ENCODE measurements around the gene TRIM28. TPM values are rescaled to one million over a fixed set of nuclear protein-coding genes. Genes with fewer than 3 reads are reported as not detected.

Gene TRIM28
- total RNA-seq: 100 to 1,000 TPM; 195 to 237 (median 218) TPM

GRCh38 chr19:58543826-58544590 lies at the start of gene TRIM28:
TRIM28 (plus strand) TSS chr19:58544064; CDS start chr19:58544758, 694 bp downstream.
- peak within 1 kb of the TSS; percentile 97 to 98 (median 97) for H3K27ac ChIP-seq
- peak; percentile 97 for TF ChIP-seq POLR2A (IDR thresholded peaks at IDR 0.05)
- TF ChIP-seq CTCF (IDR thresholded peaks at IDR 0.05): peak in 1 of 6 experiments; percentile 1
- intact Hi-C loops (cut with DNase I): no loop called here
- H3K4me1 ChIP-seq: peaks cover 22 to 23% of the 10 kb centered on the region in 2 donors
- DNase-seq: peak; percentile 98
- H3K9me3 ChIP-seq: no peaks in the 10 kb centered on the region
- H3K27me3 ChIP-seq: no peaks in the 10 kb centered on the region
- H3K36me3 ChIP-seq: peaks cover 21 to 22% of the 10 kb centered on the region in 2 donors
- WGBS, 2 donors: 0 to 1% methylated on average over 7 to 23 of the region's 73 CpGs
- H3K4me3 ChIP-seq (replicated peaks in 1 of 3): peak within 1 kb of the TSS; percentile 45 to 96 (median 85)

- H3K27ac ChIP-seq: no peak overlapping the region
- TF ChIP-seq POLR2A (IDR thresholded peaks at IDR 0.05): no peak
- TF ChIP-seq CTCF (IDR thresholded peaks at IDR 0.05): no peak
- DNase-seq: no peak
- H3K4me1 ChIP-seq: peaks cover 17 to 19% of the 10 kb centered on the region in 2 donors
- intact Hi-C loops (cut with DNase I): no loop called here
- no peaks in the 10 kb centered on the region for H3K27me3 ChIP-seq
- WGBS, 2 donors: 81 to 88% methylated on average over 6 to 8 of the region's 8 CpGs
- H3K9me3 ChIP-seq: no peaks in the 10 kb centered on the region
- no peaks in the 10 kb centered on the region for H3K36me3 ChIP-seq
- H3K4me3 ChIP-seq (replicated peaks in 1 of 3): no peak overlapping the region
Measured at GRCh38 chr19:58497634-58498170, 46.2 kb upstream of the TRIM28 start.

- Histone ChIP-seq H3K4me3 (replicated peaks in 1 of 3) (peak overlapping the region in 2 of 3 donors; percentile 30 to 46), H3K4me1 (peaks cover 17 to 19% of the 10 kb centered on the region in 2 donors), H3K36me3 (no peaks in the 10 kb centered on the region), H3K27ac (no peak overlapping the region), H3K27me3 (no peaks in the 10 kb centered on the region), H3K9me3 (no peaks in the 10 kb centered on the region)
- TF ChIP-seq POLR2A (IDR thresholded peaks at IDR 0.05): no peak
- TF ChIP-seq CTCF (IDR thresholded peaks at IDR 0.05): no peak
- peak in 1 of 2 donors; percentile 31 for DNase-seq
- intact Hi-C loops (cut with DNase I): no loop called here
- WGBS, 2 donors: 70 to 75% methylated on average over 15 to 22 of the region's 22 CpGs
Measured at GRCh38 chr19:58498316-58499020, 45.4 kb upstream of the TRIM28 start.

GRCh38 chr19:58499021-58499927 lies 44.6 kb upstream of the TRIM28 start:
- Histone ChIP-seq H3K4me3 (replicated peaks in 1 of 3) (peak overlapping the region in 2 of 3 donors; percentile 55 to 74), H3K27me3 (no peaks in the 10 kb centered on the region), H3K27ac (peak overlapping the region; percentile 56 to 83 (median 70)), H3K36me3 (no peaks in the 10 kb centered on the region), H3K4me1 (peaks cover 17 to 19% of the 10 kb centered on the region in 2 donors), H3K9me3 (no peaks in the 10 kb centered on the region)
- DNase-seq: peak; percentile 100
- intact Hi-C loops (cut with DNase I): no loop called here
- WGBS, 2 donors: 2 to 5% methylated on average over 8 to 31 of the region's 60 CpGs
- TF ChIP-seq CTCF (IDR thresholded peaks at IDR 0.05): peak in 2 of 6 experiments; percentile 8 to 30
- peak in 1 of 2 donors; percentile 69 for TF ChIP-seq POLR2A (IDR thresholded peaks at IDR 0.05)

All from thyroid gland (tissue), 4 donors.